HG02763 (cell line): ENCODE results near the gene LRGUK.

Experiments
- ATAC-seq: cut with Tn5 transposase; IDR thresholded peaks from one replicate; pipeline ENCODE4 v1.9.1; 2021; ENCODE audit warnings: mild to moderate bottlenecking, moderate library complexity; ENCODE audit not compliant: unreplicated experiment

The LRGUK gene

DNA sequence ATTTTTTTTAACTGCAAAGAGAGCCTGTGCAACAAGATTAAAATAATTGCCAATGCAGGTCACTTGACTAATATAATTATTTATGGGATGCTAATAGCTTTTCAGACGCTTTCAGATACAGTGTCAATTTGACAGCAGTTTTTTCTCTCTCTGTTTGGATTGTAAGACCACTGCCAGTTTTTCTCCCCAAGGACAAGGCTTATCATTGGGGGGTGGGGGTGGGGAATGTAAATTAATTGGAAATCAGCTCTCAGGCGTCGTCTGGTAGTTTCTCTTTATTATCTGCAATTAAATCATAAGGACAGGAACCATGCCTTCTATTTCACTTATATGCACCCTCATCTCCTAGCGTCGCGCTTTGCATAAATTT, 559 bp upstream of the LRGUK start:
- no peak for ATAC-seq

GRCh38 chr7:134128829-134129228, 1.7 kb downstream of the LRGUK start:
- no peak for ATAC-seq

GRCh38 chr7:134129856-134130523, 2.9 kb downstream of the LRGUK start:
- ATAC-seq, result no peak

GRCh38 chr7:134134004-134134403, 6.9 kb downstream of the LRGUK start:
- ATAC-seq, result no peak

GRCh38 chr7:134140889-134141867, 14.0 kb downstream of the LRGUK start:
- ATAC-seq, result peak; percentile 80

DNA sequence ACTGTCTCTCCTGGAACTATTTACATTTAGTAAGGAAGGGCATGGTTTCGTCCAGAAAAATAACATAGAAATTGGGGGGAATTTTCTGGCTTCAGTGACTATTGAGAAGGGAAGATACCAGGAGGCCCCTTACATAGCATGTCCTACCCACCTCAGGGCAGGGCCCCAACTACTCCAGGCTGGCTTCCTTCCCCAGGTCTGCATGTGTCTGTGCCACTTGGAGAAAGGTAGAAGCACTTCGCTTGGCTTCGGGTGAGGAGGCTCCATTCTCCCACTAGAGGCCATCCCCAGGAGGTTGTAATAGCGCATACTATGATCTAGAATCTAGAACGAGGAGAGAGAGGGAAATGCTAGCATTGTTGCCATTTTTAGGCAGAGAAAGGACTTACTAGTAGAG, 14.7 kb downstream of the LRGUK start:
- ATAC-seq, result no peak

DNA sequence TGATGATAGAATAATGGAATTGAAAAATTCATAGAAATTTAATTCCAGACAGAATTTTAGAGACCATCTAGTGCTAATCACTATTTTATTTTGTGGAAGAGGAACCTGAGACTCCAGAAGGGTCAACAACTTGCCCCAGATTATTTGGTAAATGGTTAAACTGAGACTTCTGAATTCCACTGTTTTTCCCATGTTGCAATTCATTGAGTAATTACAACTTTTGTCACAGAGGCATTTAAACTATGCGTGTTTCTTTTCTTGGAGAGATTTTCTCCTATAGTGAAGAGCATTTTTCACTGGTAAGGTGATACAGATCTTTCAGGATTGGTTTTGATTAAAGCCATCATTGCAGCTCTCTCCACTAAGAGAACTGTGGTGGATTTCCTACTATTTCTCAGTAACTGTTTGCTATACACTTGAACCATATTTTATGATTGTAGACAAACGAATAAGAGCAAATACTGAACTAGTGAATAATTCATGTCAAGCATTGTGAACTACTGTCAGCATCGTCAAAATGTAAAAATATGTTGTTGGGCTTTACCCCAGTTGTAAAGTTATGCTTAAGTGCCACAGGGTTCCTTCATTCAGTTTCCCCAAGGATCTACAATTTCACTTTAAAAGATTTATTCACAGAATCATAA, 26.5 kb downstream of the LRGUK start:
- no peak for ATAC-seq

DNA sequence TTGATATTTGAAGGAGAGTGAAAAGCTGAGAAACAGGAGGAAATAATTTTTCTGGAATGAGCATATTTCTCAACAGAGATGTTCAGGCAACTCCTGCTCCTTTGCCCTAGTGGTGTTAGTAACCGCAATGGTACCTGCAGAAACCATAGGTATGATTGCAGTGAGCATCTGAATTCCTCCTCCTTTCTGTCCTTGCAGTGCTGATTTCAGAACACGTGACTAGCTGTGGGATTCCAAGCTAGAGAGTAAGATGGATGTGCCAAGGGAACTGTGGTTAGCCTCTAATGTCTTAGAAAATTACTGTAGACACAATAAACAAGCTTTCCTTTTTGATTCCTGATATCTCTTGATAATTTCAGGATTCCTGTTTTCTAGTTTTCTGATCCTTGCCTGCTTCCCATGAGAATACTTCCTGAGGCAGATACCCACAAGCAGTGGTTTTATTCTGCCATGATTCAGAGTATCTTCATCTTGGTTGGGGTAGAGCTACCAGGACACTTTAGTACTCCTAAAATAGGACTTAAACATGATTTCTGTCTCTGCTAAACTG, 27.5 kb downstream of the LRGUK start:
- no peak for ATAC-seq

- ATAC-seq, result peak; percentile 56
These were observed 28.1 kb downstream of the LRGUK start for GRCh38 chr7:134155206-134155605.

- no peak for ATAC-seq
These were observed 28.7 kb downstream of the LRGUK start for GRCh38 chr7:134155871-134156270.

DNA sequence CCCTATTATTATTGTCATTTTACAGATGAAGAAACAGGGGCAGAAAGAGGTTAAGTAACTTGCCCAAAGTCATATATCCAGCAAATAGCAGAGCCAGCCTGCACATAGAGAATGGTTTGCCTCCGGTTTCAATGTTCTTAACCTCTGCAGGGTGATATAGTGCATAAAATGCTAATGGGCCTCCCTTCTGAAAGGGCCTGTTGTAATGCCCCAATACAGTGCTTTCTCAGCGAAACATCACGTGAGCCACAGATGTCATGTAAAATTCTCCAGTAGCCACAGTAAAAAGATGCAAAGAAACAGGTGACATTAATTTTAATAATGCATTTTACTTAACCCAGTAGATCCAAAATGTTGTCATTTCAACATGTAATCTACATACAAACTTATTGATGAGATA, 38.1 kb downstream of the LRGUK start:
- ATAC-seq, result no peak

GRCh38 chr7:134167250-134167649, 40.1 kb downstream of the LRGUK start:
- no peak for ATAC-seq

DNA sequence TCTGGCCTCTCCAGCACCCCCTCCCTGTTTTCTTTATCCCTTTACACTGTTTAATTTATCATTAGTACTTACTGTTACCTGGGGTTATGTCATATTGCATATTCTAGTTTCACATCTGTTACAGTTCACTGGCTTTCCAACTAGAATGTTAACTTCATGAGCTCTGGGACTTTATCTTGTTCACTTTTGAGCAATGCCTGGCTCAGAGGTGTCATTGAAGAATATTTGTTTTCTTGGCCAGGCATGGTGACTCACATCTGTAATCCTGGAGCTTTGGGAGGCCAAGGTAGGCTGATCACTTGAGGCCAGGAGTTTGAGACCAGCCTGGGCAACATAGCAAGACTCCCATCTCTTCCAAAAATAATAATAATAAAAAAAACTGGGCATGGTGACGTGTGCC, 40.7 kb downstream of the LRGUK start:
- ATAC-seq, result no peak

- peak; percentile 79 for ATAC-seq
These were observed 47.7 kb downstream of the LRGUK start for GRCh38 chr7:134174795-134175261.

GRCh38 chr7:134175334-134176036, 48.3 kb downstream of the LRGUK start:
- no peak for ATAC-seq

- no peak for ATAC-seq
These were observed 48.9 kb downstream of the LRGUK start for GRCh38 chr7:134176037-134176350.

DNA sequence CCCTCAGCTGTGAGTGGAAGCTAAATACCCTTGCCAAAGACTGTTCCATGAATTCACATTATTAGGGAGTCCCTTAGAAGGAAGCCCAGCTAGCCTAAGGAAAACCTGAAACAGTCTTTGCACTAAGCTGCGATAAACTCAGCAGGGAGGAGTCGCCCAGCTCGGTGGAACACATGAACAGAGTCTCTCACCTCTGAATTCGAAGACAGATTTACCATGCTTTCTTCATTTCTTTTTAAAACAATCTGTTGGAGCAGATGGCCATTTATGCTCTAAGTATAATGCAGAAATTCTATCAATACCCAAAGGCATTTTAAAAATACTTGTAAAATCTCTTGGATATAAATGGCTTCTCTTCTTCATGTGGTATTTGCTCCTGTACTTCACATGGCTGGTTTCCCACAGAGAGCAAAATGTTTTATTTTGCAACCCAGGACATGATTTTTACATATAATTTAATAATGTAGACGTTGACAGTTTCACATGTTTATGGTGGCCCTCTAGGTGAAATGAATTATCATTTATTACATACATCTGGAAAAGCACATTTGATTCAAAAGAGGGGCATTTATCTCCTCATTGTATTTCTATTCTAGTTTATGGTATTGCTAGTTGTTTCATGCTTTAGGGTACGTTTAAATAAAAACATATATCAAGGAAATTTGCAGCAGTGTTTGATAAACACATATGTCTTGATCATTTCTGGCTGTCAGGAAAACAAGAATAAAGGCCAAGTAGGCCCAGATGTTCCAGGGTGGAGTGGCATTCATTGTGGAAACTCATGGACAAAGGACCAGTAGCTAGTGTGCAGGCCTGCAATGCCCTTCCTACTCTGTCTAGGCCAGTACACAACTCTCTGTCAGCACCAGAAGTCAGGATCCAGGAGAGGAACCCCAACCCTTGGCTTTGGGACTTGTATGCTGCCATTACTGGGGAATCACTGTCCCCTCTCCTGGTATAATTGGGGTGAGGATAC, 52.2 kb downstream of the LRGUK start:
- ATAC-seq, result no peak

DNA sequence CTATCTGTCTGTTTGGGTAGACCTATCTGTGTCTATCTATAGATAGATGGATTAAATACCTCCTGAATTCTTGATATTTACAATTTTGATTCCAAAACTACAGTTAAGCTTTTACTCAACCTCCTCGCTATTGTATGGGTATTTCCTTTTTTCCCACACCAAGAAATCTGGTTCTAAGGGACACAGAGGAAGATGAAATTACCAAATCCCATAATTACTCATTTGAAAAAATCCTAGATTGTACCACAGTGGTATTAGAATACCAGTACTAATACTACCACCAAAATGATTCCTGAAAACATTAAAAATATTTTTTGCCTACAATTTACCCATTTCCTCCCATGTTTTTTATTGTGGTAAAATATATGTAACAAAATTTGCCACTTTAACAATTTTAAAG, 53.2 kb downstream of the LRGUK start:
- no peak for ATAC-seq

GRCh38 chr7:134182078-134182477, 54.9 kb downstream of the LRGUK start:
- no peak for ATAC-seq

GRCh38 chr7:134184767-134185166, 57.6 kb downstream of the LRGUK start:
- no peak for ATAC-seq
